GM12864 (cell line): ENCODE results near the gene SMIM3.

ENCODE experiments used
- DNase-seq: peaks from one replicate; pipeline ENCODE4 v3.0.0-alpha.2; 2011; ENCODE audit warnings: low read depth
- H3K4me3 ChIP-seq: 2 replicates; pipeline ENCODE4 v1.5.1; 2011; ENCODE audit warnings: mild to moderate bottlenecking, low read depth, low read length, control low read depth
- CTCF ChIP-seq: IDR thresholded peaks from 2 replicates; pipeline ENCODE4 v1.5.1; 2011; ENCODE audit warnings: low read depth, mild to moderate bottlenecking, moderate library complexity, low read length, control low read depth, inconsistent platforms; ENCODE audit errors: missing control alignments

The SMIM3 gene

GRCh38 chr5:150779397-150780186, 1.0 kb downstream of the SMIM3 start:
- DNase-seq: no peak
- H3K4me3 ChIP-seq: peak overlapping the region; percentile 79
- no peak for TF ChIP-seq CTCF

GRCh38 chr5:150780187-150780692, 1.7 kb downstream of the SMIM3 start:
- TF ChIP-seq CTCF: no peak
- DNase-seq: peak; percentile 56
- H3K4me3 ChIP-seq: no peak overlapping the region

- no peak for TF ChIP-seq CTCF
- DNase-seq: no peak
- no peak overlapping the region for H3K4me3 ChIP-seq
Observed at GRCh38 chr5:150780816-150781221, 2.3 kb downstream of the SMIM3 start.

GRCh38 chr5:150781706-150782614, 3.4 kb downstream of the SMIM3 start:
- no peak overlapping the region for H3K4me3 ChIP-seq
- no peak for TF ChIP-seq CTCF
- no peak for DNase-seq

GRCh38 chr5:150782850-150783249, 4.3 kb downstream of the SMIM3 start:
- no peak overlapping the region for H3K4me3 ChIP-seq

GRCh38 chr5:150783422-150783928, 4.9 kb downstream of the SMIM3 start:
- peak; percentile 41 for DNase-seq
- TF ChIP-seq CTCF: no peak
- no peak overlapping the region for H3K4me3 ChIP-seq

More at GRCh38 chr5:150782850-150783249, 4.3 kb downstream of the SMIM3 start:
- DNase-seq: no peak
- no peak for TF ChIP-seq CTCF
